ENCODE measurements around the gene MGAT5B.

DNA sequence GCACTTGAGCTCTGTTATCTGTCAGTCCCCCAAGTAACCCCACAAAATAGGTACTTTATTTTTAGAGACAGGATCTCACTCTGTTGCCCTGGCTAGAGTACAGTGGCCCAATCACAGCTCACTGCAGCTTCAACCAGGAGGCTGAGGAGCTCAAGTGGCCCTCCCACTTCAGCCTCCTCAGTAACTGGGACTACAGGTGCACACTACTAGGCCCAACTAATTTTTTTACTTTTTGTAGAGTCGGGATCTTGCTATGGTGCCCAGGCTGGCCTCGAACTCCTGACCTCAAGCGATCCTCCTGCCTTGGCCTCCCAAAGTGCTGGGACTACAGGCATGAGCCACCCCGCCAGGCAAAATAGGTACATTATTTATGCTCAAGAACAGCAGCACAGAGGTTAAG lies 99.6 kb downstream of the MGAT5B start:
- TF ChIP-seq POLR2A (IDR thresholded peaks at IDR 0.05; ENCODE audit: low read depth, low read length) (no peak), POLR2AphosphoS5 (IDR thresholded peaks at IDR 0.05; ENCODE audit: low read depth, low read length) (no peak), TAF1 (IDR thresholded peaks at IDR 0.05; ENCODE audit: borderline replicate concordance, low read depth, low read length) (no peak)

All from GM12892 (cell line).